H1 (cell line): ENCODE measurements around the gene PAXX. TPM values are rescaled to one million over a fixed set of nuclear protein-coding genes. Genes with fewer than 3 reads are reported as not detected.

Experiments used
- CTCF ChIA-PET: fragments of 300-600 bp; sonication (Branson Sonifier 250); formaldehyde crosslinking; loops from one replicate; lab custom pipeline; 2021; ENCODE audit not compliant: partially characterized antibody; lab: Charles Lee
- POLR2A ChIA-PET: fragments of 300-600 bp; sonication (Branson Sonifier 250); formaldehyde crosslinking; loops from one replicate; lab custom pipeline; 2021; ENCODE audit warnings: inconsistent platforms; ENCODE audit not compliant: partially characterized antibody; lab: Charles Lee
- DNase-seq, 2 experiments: peaks; one replicate each; pipeline versions ENCODE4 v3.0.0 to v3.0.0-alpha.2; 2010 to 2022; ENCODE audit warnings: low spot score in 2 of 2, low read depth in 1 of 2, mixed read lengths in 1 of 2
- FAIRE-seq: peaks from 2 replicates; lab custom pipeline; 2011; peaks lifted over from hg19 to GRCh38; lab: Jason Lieb, UNC
- H2AFZ ChIP-seq: 2 replicates; pipeline ENCODE4 v1.8.1; 2012; ENCODE audit warnings: low read length, inconsistent platforms
- H2AK5ac ChIP-seq: 2 replicates; pipeline ENCODE4 v1.6.1; 2013; ENCODE audit warnings: low read depth, low read length
- H2BK120ac ChIP-seq: replicated peaks from 2 replicates; pipeline ENCODE3; 2013; ENCODE audit warnings: low read depth, low read length, inconsistent platforms
- H2BK12ac ChIP-seq: 2 replicates; pipeline ENCODE4 v1.6.1; 2013; ENCODE audit warnings: low read depth, low read length
- H2BK15ac ChIP-seq: 2 replicates; pipeline ENCODE4 v1.6.1; 2013; ENCODE audit warnings: low read length
- H2BK20ac ChIP-seq: 2 replicates; pipeline ENCODE4 v1.6.1; 2013; ENCODE audit warnings: low read length
- H2BK5ac ChIP-seq: 2 replicates; pipeline ENCODE4 v1.6.1; 2013; ENCODE audit warnings: low read depth, low read length
- H3K14ac ChIP-seq: 2 replicates; pipeline ENCODE4 v1.6.1; 2013; ENCODE audit warnings: inconsistent platforms; ENCODE audit not compliant: insufficient read length
- H3K18ac ChIP-seq: 2 replicates; pipeline ENCODE4 v1.6.1; 2013; ENCODE audit warnings: low read length; ENCODE audit errors: extremely low read depth
- H3K23ac ChIP-seq: 2 replicates; pipeline ENCODE4 v1.6.1; 2013; ENCODE audit warnings: inconsistent platforms; ENCODE audit not compliant: insufficient read length
- H3K23me2 ChIP-seq: 2 replicates; pipeline ENCODE4 v1.6.1; 2013; ENCODE audit warnings: low read depth, low read length
- H3K27ac ChIP-seq: 2 replicates; pipeline ENCODE4 v1.6.1; 2011; ENCODE audit warnings: low read depth, low read length, inconsistent platforms
- H3K27me3 ChIP-seq, 4 experiments: replicated peaks in 1 of 4; 1 replicate in 1 of 4; 2 replicates in 3 of 4; pipeline versions ENCODE4 v1.6.1 to v1.8.1; 2011 to 2013; ENCODE audit warnings: low read length in 3 of 4, mild to moderate bottlenecking in 3 of 4, inconsistent platforms in 2 of 4, mixed read lengths in 2 of 4, moderate library complexity in 1 of 4; ENCODE audit not compliant: control insufficient read depth in 3 of 4, insufficient read depth in 3 of 4; ENCODE audit errors: extremely low read depth in 1 of 4
- H3K36me3 ChIP-seq, 4 experiments: 2 replicates each; pipeline versions ENCODE4 v1.6.1 to v1.8.1; 2011 to 2013; ENCODE audit warnings: mild to moderate bottlenecking in 4 of 4, low read length in 3 of 4, moderate library complexity in 2 of 4, control low read depth in 1 of 4, inconsistent platforms in 1 of 4; ENCODE audit not compliant: insufficient read depth in 4 of 4, control insufficient read depth in 2 of 4
- H3K4ac ChIP-seq: replicated peaks from 2 replicates; pipeline ENCODE3; 2013; ENCODE audit warnings: low read length, low read depth, mixed read lengths, inconsistent platforms; ENCODE audit not compliant: insufficient read length
- H3K4me1 ChIP-seq, 4 experiments: replicated peaks in 1 of 4; 1 replicate in 1 of 4; 2 replicates in 3 of 4; pipeline versions ENCODE4 v1.6.1 to v1.8.1; 2011 to 2013; ENCODE audit warnings: low read length in 3 of 4, inconsistent platforms in 2 of 4, mixed read lengths in 1 of 4; ENCODE audit not compliant: insufficient read depth in 4 of 4, control insufficient read depth in 3 of 4
- H3K4me2 ChIP-seq, 2 experiments: 2 replicates each; pipeline versions ENCODE4 v1.6.1 to v1.8.1; 2011 to 2013; ENCODE audit warnings: low read depth in 2 of 2, low read length in 2 of 2, control low read depth in 1 of 2, inconsistent platforms in 1 of 2, mild to moderate bottlenecking in 1 of 2; ENCODE audit not compliant: insufficient read depth in 1 of 2
- H3K4me3 ChIP-seq, 4 experiments: fragments of 200-600, 300-600 bp in 1 of 4; sonication (generic), shearing (Covaris generic), sonication (Bioruptor Twin) in 1 of 4; 2 replicates each; pipeline versions ENCODE4 v1.5.1 to v1.8.1; 2011 to 2016; ENCODE audit warnings: low read length in 4 of 4, low read depth in 3 of 4, control low read depth in 2 of 4, inconsistent platforms in 2 of 4, mild to moderate bottlenecking in 2 of 4, mixed read lengths in 1 of 4, moderate library complexity in 1 of 4; ENCODE audit not compliant: insufficient read depth in 2 of 4; ENCODE audit errors: extremely low read depth in 1 of 4
- H3K56ac ChIP-seq: replicated peaks from 2 replicates; pipeline ENCODE3; 2013; ENCODE audit warnings: low read depth, mild to moderate bottlenecking, mixed read lengths, low read length, inconsistent platforms; ENCODE audit not compliant: insufficient read length
- H3K79me1 ChIP-seq: 2 replicates; pipeline ENCODE4 v1.6.1; 2013; ENCODE audit warnings: low read depth, low read length, control low read depth
- H3K79me2 ChIP-seq, 2 experiments: 2 replicates each; pipeline versions ENCODE4 v1.6.1 to v1.8.1; 2012 to 2013; ENCODE audit warnings: low read length in 2 of 2, mild to moderate bottlenecking in 2 of 2, inconsistent platforms in 1 of 2; ENCODE audit not compliant: insufficient read depth in 2 of 2, control insufficient read depth in 1 of 2
- H3K9ac ChIP-seq, 4 experiments: replicated peaks in 1 of 4; 1 replicate in 1 of 4; 2 replicates in 3 of 4; pipeline versions ENCODE4 v1.6.1 to v1.8.1; 2011 to 2013; ENCODE audit warnings: low read depth in 3 of 4, low read length in 3 of 4, control low read depth in 2 of 4, mild to moderate bottlenecking in 2 of 4, moderate library complexity in 2 of 4, inconsistent platforms in 1 of 4; ENCODE audit errors: extremely low read depth in 1 of 4
- H3K9me3 ChIP-seq, 2 experiments: 2 replicates each; pipeline versions ENCODE4 v1.6.1 to v1.8.1; 2012 to 2013; ENCODE audit warnings: mild to moderate bottlenecking in 2 of 2, moderate library complexity in 2 of 2, control low read depth in 1 of 2, inconsistent platforms in 1 of 2, low read depth in 1 of 2, low read length in 1 of 2, mixed read lengths in 1 of 2; ENCODE audit not compliant: insufficient read depth in 2 of 2
- H4K20me1 ChIP-seq, 2 experiments: replicated peaks in 1 of 2; 2 replicates each; pipeline versions ENCODE3 to v1.8.1; 2011 to 2013; ENCODE audit warnings: inconsistent platforms in 2 of 2, low read length in 2 of 2, mild to moderate bottlenecking in 1 of 2; ENCODE audit not compliant: insufficient read depth in 2 of 2, control insufficient read depth in 1 of 2
- H4K5ac ChIP-seq: 2 replicates; pipeline ENCODE4 v1.6.1; 2013; ENCODE audit warnings: low read length, low read depth, mixed read lengths, inconsistent platforms; ENCODE audit not compliant: insufficient read length
- H4K8ac ChIP-seq: 2 replicates; pipeline ENCODE4 v1.8.0; 2013; ENCODE audit warnings: mild to moderate bottlenecking, moderate library complexity, low read length, inconsistent platforms; ENCODE audit not compliant: insufficient read depth; ENCODE audit errors: extremely low read depth
- H4K91ac ChIP-seq: replicated peaks from 2 replicates; pipeline ENCODE3; 2013; ENCODE audit warnings: low read length, mixed read lengths, inconsistent platforms; ENCODE audit not compliant: insufficient read length
- BACH1 ChIP-seq: IDR thresholded peaks from 2 replicates; pipeline ENCODE4 v1.6.1; 2012; ENCODE audit warnings: low read length, improper control_type of control experiment
- BRCA1 ChIP-seq: IDR thresholded peaks from 2 replicates; pipeline ENCODE4 v1.6.1; 2012; ENCODE audit warnings: low read depth, low read length, improper control_type of control experiment
- CTBP2 ChIP-seq: IDR thresholded peaks from 2 replicates; pipeline ENCODE4 v1.7.0; 2011; ENCODE audit warnings: borderline replicate concordance, mild to moderate bottlenecking, moderate library complexity, mixed read lengths, low read length; ENCODE audit not compliant: insufficient read depth, insufficient read length
- GABPA ChIP-seq: IDR thresholded peaks from 2 replicates; pipeline ENCODE4 v1.6.1; 2011; ENCODE audit warnings: mild to moderate bottlenecking, low read length, moderate library complexity, borderline replicate concordance; ENCODE audit not compliant: insufficient read depth
- POU5F1 ChIP-seq: IDR thresholded peaks from 2 replicates; pipeline ENCODE4 v1.6.1; 2011; ENCODE audit warnings: low read depth, mild to moderate bottlenecking, low read length, moderate library complexity
- SIN3A ChIP-seq, 2 experiments: IDR thresholded peaks in 1 of 2; conservative IDR thresholded peaks in 1 of 2; 2 replicates each; pipeline ENCODE4 v1.6.1; 2011 to 2012; ENCODE audit warnings: low read length in 2 of 2, improper control_type of control experiment in 1 of 2, low read depth in 1 of 2, mild to moderate bottlenecking in 1 of 2
- SP1 ChIP-seq: IDR thresholded peaks from 2 replicates; pipeline ENCODE4 v1.6.1; 2011; ENCODE audit warnings: low read depth, low read length
- SUZ12 ChIP-seq: fragments of 200-600 bp; sonication (generic); IDR thresholded peaks from 2 replicates; pipeline ENCODE4 v1.6.1; 2012; ENCODE audit warnings: mild to moderate bottlenecking, inconsistent platforms, low read length, moderate library complexity, mixed read lengths
- ZNF274 ChIP-seq: IDR thresholded peaks from 2 replicates; pipeline ENCODE4 v1.7.0; 2012; ENCODE audit warnings: low read length, borderline replicate concordance; ENCODE audit errors: extremely low read depth
- WGBS, 2 experiments: shearing (Covaris generic) in 1 of 2; methylation state at CpG; one replicate each; pipeline versions ENCODE4 v1.1.6 to v1.1.7; 2013 to 2015; ENCODE audit warnings: low lambda C conversion rate in 2 of 2, mixed read lengths in 2 of 2, inconsistent platforms in 1 of 2, low coverage in 1 of 2, missing lambda C conversion rate in 1 of 2; ENCODE audit not compliant: insufficient replicate concordance in 2 of 2, insufficient coverage in 1 of 2, insufficient read length in 1 of 2; ENCODE audit errors: extremely low coverage in 1 of 2, missing lambda C conversion rate in 1 of 2; 5-methylcytosine and 5-hydroxymethylcytosine counted together
- polyA plus RNA-seq, 7 experiments: library from polyadenylated mRNA; depleted of rRNA in 3 of 7; stranded (reverse) in 5 of 7; unstranded in 2 of 7; fragments of >200 nt in 5 of 7; fragments of 200-250 nt in 2 of 7; gene quantifications; 1 replicate in 5 of 7; 2 replicates in 1 of 7; 4 replicates in 1 of 7; pipeline versions ENCODE4 v1.2.1 to v1.2.3, GENCODE V29; 2011 to 2013; ENCODE audit warnings: missing spikeins in 2 of 7, mixed read lengths in 2 of 7
- total RNA-seq: library from RNA; stranded (reverse); fragmentation: NEBNext Ultra II Directional; extraction: Animal tissue kit (Norgen Biotek cat#: 25700); gene quantifications from 2 replicates; pipeline ENCODE4 v1.2.1, GENCODE V29; 2021

The PAXX gene
- total and polyA plus RNA-seq, 2 of the 8 experiments (the other 6 are each of a cell fraction or from before 2014, with no cell fraction given), result 43.4 to 45.9 TPM

GRCh38 chr9:136963751-136964150 lies 28.5 kb upstream of the PAXX start:
- Histone ChIP-seq H2BK12ac (0 out of 2 replicates have a peak overlapping the region, but pooled peaks have one; percentile 75), H3K4ac (no peak overlapping the region), H4K8ac (no peak overlapping the region), H3K27me3 (no peaks in the 10 kb centered on the region), H2BK5ac (no peak overlapping the region), H2BK120ac (no peak overlapping the region), H3K4me1 (peaks cover 0 to 8% (median 5%) of the 10 kb centered on the region in 4 experiments; a peak in 5 of 7 replicates), H3K79me1 (no peaks in the 10 kb centered on the region; the same call in 1 of the 2 replicates), H3K4me2 (no peak overlapping the region), H3K27ac (no peak overlapping the region), H2BK20ac (no peak overlapping the region), H4K91ac (no peak overlapping the region), H3K23me2 (no peaks in the 10 kb centered on the region), H3K23ac (no peak overlapping the region), H3K18ac (no peak overlapping the region), H2BK15ac (no peak overlapping the region), H3K79me2 (no peaks in the 10 kb centered on the region), H4K20me1 (no peaks in the 10 kb centered on the region), H3K14ac (no peak overlapping the region), H3K9me3 (no peaks in the 10 kb centered on the region), H4K5ac (no peak overlapping the region), H3K36me3 (no peaks in the 10 kb centered on the region), H3K4me3 (no peak overlapping the region), H2AK5ac (no peak overlapping the region), H3K9ac (no peak overlapping the region), H3K56ac (no peak overlapping the region), H2AFZ (no peak overlapping the region)
- DNase-seq (no peak), FAIRE-seq (no peak)
- 70% methylated on average over 3 of the region's 12 CpGs; no CpG with 5 or more reads in 1 of the 2 experiments for WGBS, 2 experiments
- ChIA-PET POLR2A (interaction anchor here (1.9 kb wide), 1 partner anchor 13 kb away, joined by 5 read pairs; no protein-coding TSS in a partner anchor), CTCF (interaction anchor here (0.6 to 5.6 kb wide), 4 partner anchors 11 to 128 kb away, joined by 3 to 32 read pairs (median 4); partner anchors contain the start of gene PTGDS)
- TF ChIP-seq BRCA1 (no peak), GABPA (no peak), CTBP2 (no peak), SP1 (no peak), ZNF274 (no peak), SUZ12 (no peak), SIN3A (conservative IDR thresholded peaks at IDR 0.05 in 1 of 2, IDR thresholded peaks at IDR 0.05 in 1 of 2; ENCODE audit: low read depth in 1 of 2, low read length in 2 of 2) (no peak), BACH1 (no peak), POU5F1 (no peak)
